Endodermal cell (in vitro differentiated cells): ENCODE measurements around the gene RBM15. TPM values are rescaled to one million over a fixed set of nuclear protein-coding genes. Genes with fewer than 3 reads are reported as not detected.

Source experiments
- DNase-seq: peaks from one replicate; pipeline ENCODE4 v3.0.0-alpha.2; 2017
- H3K27ac ChIP-seq: 2 replicates; pipeline ENCODE4 v1.5.1; 2013; ENCODE audit warnings: mild to moderate bottlenecking, low read depth, low read length, moderate library complexity
- H3K27me3 ChIP-seq: 2 replicates; pipeline ENCODE4 v1.6.1; 2013; ENCODE audit warnings: mild to moderate bottlenecking, low read length, moderate library complexity; ENCODE audit not compliant: insufficient read depth, control insufficient read depth, poor library complexity, severe bottlenecking
- H3K36me3 ChIP-seq: 2 replicates; pipeline ENCODE4 v1.7.0; 2013; ENCODE audit warnings: mild to moderate bottlenecking, low read length, moderate library complexity; ENCODE audit not compliant: control insufficient read depth, insufficient read depth
- H3K4me1 ChIP-seq: one replicate; pipeline ENCODE4 v1.7.0; 2013; ENCODE audit warnings: low read length; ENCODE audit not compliant: control insufficient read depth, insufficient read depth
- H3K4me3 ChIP-seq: 2 replicates; pipeline ENCODE4 v1.5.1; 2013; ENCODE audit warnings: mild to moderate bottlenecking, low read length, moderate library complexity
- H3K9ac ChIP-seq: 2 replicates; pipeline ENCODE4 v1.6.1; 2013; ENCODE audit warnings: mild to moderate bottlenecking, low read length, moderate library complexity; ENCODE audit not compliant: poor library complexity, severe bottlenecking; ENCODE audit errors: extremely low read depth
- H3K9me3 ChIP-seq: 2 replicates; pipeline ENCODE4 v1.6.1; 2013; ENCODE audit warnings: mild to moderate bottlenecking, low read length, moderate library complexity; ENCODE audit not compliant: control insufficient read depth
- H3K27ac Mint-ChIP-seq: 2 replicates; pipeline ENCODE4 v1.8.0; 2020; ENCODE audit warnings: mixed read lengths
- H3K27me3 Mint-ChIP-seq: 2 replicates; pipeline ENCODE4 v1.8.0; 2021; ENCODE audit warnings: mild to moderate bottlenecking, mixed read lengths; ENCODE audit not compliant: insufficient read depth
- H3K36me3 Mint-ChIP-seq: 2 replicates; pipeline ENCODE4 v1.8.0; 2020; ENCODE audit warnings: low read depth, mixed read lengths
- H3K4me1 Mint-ChIP-seq: 2 replicates; pipeline ENCODE4 v1.8.0; 2020; ENCODE audit warnings: mixed read lengths
- H3K4me3 Mint-ChIP-seq: 2 replicates; pipeline ENCODE4 v1.8.0; 2020; ENCODE audit warnings: mild to moderate bottlenecking, moderate library complexity, mixed read lengths
- H3K9me3 Mint-ChIP-seq: 2 replicates; pipeline ENCODE4 v1.8.0; 2020; ENCODE audit warnings: mild to moderate bottlenecking, mixed read lengths
- CTCF ChIP-seq: fragments of 200-600 bp; sonication (generic); conservative IDR thresholded peaks from 2 replicates; pipeline ENCODE4 v1.5.0; 2021; ENCODE audit warnings: antibody characterized with exemption, mild to moderate bottlenecking
- WGBS, 2 experiments: methylation state at CpG; one replicate each; pipeline versions ENCODE4 v1.1.5 to v1.1.7; 2013; ENCODE audit warnings: missing lambda C conversion rate in 2 of 2, mixed read lengths in 1 of 2; ENCODE audit not compliant: insufficient coverage in 1 of 2, insufficient read length in 1 of 2; 5-methylcytosine and 5-hydroxymethylcytosine counted together
- total RNA-seq, 2 donors: library from RNA; stranded (reverse); fragmentation: NEBNext Ultra II Directional in 1 of 2; extraction: Animal tissue kit (Norgen Biotek cat#: 25700) in 1 of 2; gene quantifications; 2 replicates in 1 of 2; 3 replicates in 1 of 2; pipeline ENCODE4 v1.2.1, GENCODE V29; 2021

The RBM15 gene
- total RNA-seq, 2 donors from 2014 or later, result 42.0 to 54.2 TPM

DNA sequence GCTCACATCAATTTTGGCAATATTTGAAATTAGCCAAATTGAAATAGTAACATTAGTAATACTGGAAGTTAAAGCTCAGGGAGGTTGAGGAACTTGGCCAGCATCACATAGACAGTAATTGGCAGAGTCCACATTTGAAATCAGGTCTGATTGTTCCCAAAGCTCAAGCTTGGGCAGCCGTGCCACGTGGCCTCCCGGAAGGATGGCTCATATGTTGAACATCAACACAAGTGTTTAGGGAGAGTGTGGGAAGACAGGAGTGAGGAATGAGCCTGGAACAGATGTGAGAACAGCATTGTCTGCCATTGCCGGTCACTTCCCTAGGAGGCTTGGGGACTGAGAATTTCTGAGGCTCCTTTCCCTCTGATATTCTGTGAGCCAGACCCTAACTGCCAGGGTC, 40.2 kb upstream of the RBM15 start:
- Mint-ChIP-seq H3K4me1 (peaks cover 9% of the 10 kb centered on the region), H3K27me3 (peaks cover 19% of the 10 kb centered on the region), H3K27ac (no peak overlapping the region), H3K36me3 (no peaks in the 10 kb centered on the region), H3K9me3 (no peaks in the 10 kb centered on the region), H3K4me3 (no peak overlapping the region)
- Histone ChIP-seq H3K27me3 (no peaks in the 10 kb centered on the region), H3K27ac (no peak overlapping the region), H3K36me3 (no peaks in the 10 kb centered on the region), H3K4me3 (no peak overlapping the region), H3K9ac (no peak overlapping the region), H3K4me1 (peaks cover 3% of the 10 kb centered on the region), H3K9me3 (no peaks in the 10 kb centered on the region)
- no peak for DNase-seq
- TF ChIP-seq CTCF, result no peak
- WGBS, 2 experiments, result 91 to 100% methylated on average over 3 to 4 of the region's 4 CpGs

GRCh38 chr1:110300412-110301085, 38.6 kb upstream of the RBM15 start:
- H3K9me3 Mint-ChIP-seq, result no peaks in the 10 kb centered on the region
- H3K27me3 Mint-ChIP-seq, result peaks cover 32% of the 10 kb centered on the region
- Histone ChIP-seq H3K36me3 (no peaks in the 10 kb centered on the region), H3K4me1 (peaks cover 3% of the 10 kb centered on the region), H3K27me3 (no peaks in the 10 kb centered on the region), H3K4me3 (no peak overlapping the region), H3K9ac (no peak overlapping the region), H3K9me3 (no peaks in the 10 kb centered on the region), H3K27ac (no peak overlapping the region)
- no peak overlapping the region for H3K4me3 Mint-ChIP-seq
- WGBS, 2 experiments, result 33% methylated on average over 1 of the region's 1 CpG; no CpG with 5 or more reads in 1 of the 2 experiments
- DNase-seq, result peak; percentile 51
- H3K36me3 Mint-ChIP-seq, result no peaks in the 10 kb centered on the region
- no peak for TF ChIP-seq CTCF
- peak overlapping the region; percentile 24 for H3K27ac Mint-ChIP-seq
- peaks cover 9% of the 10 kb centered on the region for H3K4me1 Mint-ChIP-seq

DNA sequence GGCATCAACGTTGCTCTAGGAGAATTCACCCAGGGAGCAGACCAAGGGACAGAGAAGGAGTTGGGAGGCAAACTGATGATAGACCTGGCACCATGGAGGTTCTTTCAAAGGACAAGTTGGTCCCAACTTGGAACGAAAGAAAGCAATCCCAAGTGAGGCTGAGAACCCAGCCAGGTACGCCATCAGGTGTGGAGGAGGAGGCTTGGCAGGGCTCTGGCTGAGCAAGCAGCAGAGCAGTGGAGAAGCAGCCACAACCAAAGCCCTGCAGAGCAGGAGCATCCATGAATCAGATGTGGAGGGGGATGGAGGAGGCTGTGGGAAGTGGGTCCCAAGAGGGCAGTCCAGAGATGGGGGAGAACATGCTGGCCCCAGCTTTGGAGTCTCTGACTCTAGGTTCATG, 36.3 kb upstream of the RBM15 start:
- no peaks in the 10 kb centered on the region for H3K27me3 ChIP-seq
- WGBS, 2 experiments, result 75 to 95% methylated on average over 3 of the region's 3 CpGs
- Mint-ChIP-seq H3K4me1 (peaks cover 9% of the 10 kb centered on the region), H3K27me3 (peaks cover 39% of the 10 kb centered on the region), H3K36me3 (no peaks in the 10 kb centered on the region), H3K4me3 (no peak overlapping the region), H3K9me3 (no peaks in the 10 kb centered on the region), H3K27ac (no peak overlapping the region)
- no peak overlapping the region for H3K27ac ChIP-seq
- no peak for TF ChIP-seq CTCF
- no peaks in the 10 kb centered on the region for H3K9me3 ChIP-seq
- no peaks in the 10 kb centered on the region for H3K36me3 ChIP-seq
- H3K4me3 ChIP-seq, result no peak overlapping the region
- no peak for DNase-seq
- no peak overlapping the region for H3K9ac ChIP-seq
- H3K4me1 ChIP-seq, result peaks cover 3% of the 10 kb centered on the region
